HG02885 (cell line): ENCODE results near the gene NCOA3.

Experiments
- ATAC-seq: cut with Tn5 transposase; IDR thresholded peaks from one replicate; pipeline ENCODE4 v1.9.1; 2021; ENCODE audit warnings: mild to moderate bottlenecking; ENCODE audit not compliant: unreplicated experiment, poor library complexity

The NCOA3 gene

GRCh38 chr20:47660602-47660905 is 158.9 kb downstream of the NCOA3 start:
- ATAC-seq: no peak

- no peak for ATAC-seq
These were observed 159.5 kb downstream of the NCOA3 start for GRCh38 chr20:47660983-47661700.

GRCh38 chr20:47661714-47662113 is 160.0 kb downstream of the NCOA3 start:
- no peak for ATAC-seq

- ATAC-seq: no peak
These were observed 161.0 kb downstream of the NCOA3 start for GRCh38 chr20:47662483-47663353.

- ATAC-seq: no peak
These were observed 161.8 kb downstream of the NCOA3 start for GRCh38 chr20:47663354-47664067.

- ATAC-seq: no peak
These were observed 162.4 kb downstream of the NCOA3 start for GRCh38 chr20:47664068-47664437.

GRCh38 chr20:47664744-47665143 is 163.1 kb downstream of the NCOA3 start:
- no peak for ATAC-seq

GRCh38 chr20:47665221-47665991 is 163.7 kb downstream of the NCOA3 start:
- ATAC-seq: no peak

- ATAC-seq: no peak
These were observed 164.6 kb downstream of the NCOA3 start for GRCh38 chr20:47666304-47666703.

- no peak for ATAC-seq
These were observed 165.4 kb downstream of the NCOA3 start for GRCh38 chr20:47667086-47667485.

- no peak for ATAC-seq
These were observed 166.0 kb downstream of the NCOA3 start for GRCh38 chr20:47667531-47668312.

- no peak for ATAC-seq
These were observed 166.8 kb downstream of the NCOA3 start for GRCh38 chr20:47668313-47669151.

- no peak for ATAC-seq
These were observed 167.4 kb downstream of the NCOA3 start for GRCh38 chr20:47669152-47669425.

GRCh38 chr20:47669489-47669888 is 167.8 kb downstream of the NCOA3 start:
- no peak for ATAC-seq

- no peak for ATAC-seq
These were observed 168.5 kb downstream of the NCOA3 start for GRCh38 chr20:47669927-47670890.

GRCh38 chr20:47670913-47671312 is 169.2 kb downstream of the NCOA3 start:
- ATAC-seq: no peak

GRCh38 chr20:47672166-47672565 is 170.5 kb downstream of the NCOA3 start:
- no peak for ATAC-seq
